H1 (cell line): ENCODE measurements around the gene ZFP36L1.

Experiments used
- CBX5 ChIP-seq: fragments of 300-800, 300-1000 bp; sonication (generic); IDR thresholded peaks from 2 replicates; pipeline ENCODE4 v1.7.1; 2016; ENCODE audit warnings: antibody characterized with exemption, low read length, low read depth
- CTCF ChIP-seq, 3 experiments: IDR thresholded peaks; 1 replicate in 2 of 3; 2 replicates in 1 of 3; pipeline versions ENCODE4 v1.5.1 to v1.6.1; 2011; ENCODE audit warnings: low read length in 3 of 3, mild to moderate bottlenecking in 3 of 3, inconsistent platforms in 2 of 3, low read depth in 1 of 3, moderate library complexity in 1 of 3; ENCODE audit not compliant: insufficient read depth in 1 of 3; ENCODE audit errors: control extremely low read depth in 1 of 3
- HDAC2 ChIP-seq, 2 experiments: fragments of 300-600 bp in 1 of 2; sonication (generic) in 1 of 2; IDR thresholded peaks; 2 replicates each; pipeline ENCODE4 v1.6.1; 2011 to 2012; ENCODE audit warnings: low read depth in 2 of 2, low read length in 2 of 2, mild to moderate bottlenecking in 2 of 2, moderate library complexity in 2 of 2, borderline replicate concordance in 1 of 2, inconsistent platforms in 1 of 2
- RFX5 ChIP-seq: IDR thresholded peaks from 2 replicates; pipeline ENCODE4 v1.6.1; 2011; ENCODE audit warnings: low read depth, low read length, improper control_type of control experiment, borderline replicate concordance

GRCh38 chr14:68760761-68761160, 32.1 kb downstream of the ZFP36L1 start:
- TF ChIP-seq CBX5, result no peak
- no peak for TF ChIP-seq HDAC2 (IDR thresholded peaks at IDR 0.05; ENCODE audit: borderline replicate concordance in 1 of 2, low read depth in 2 of 2, low read length in 2 of 2)
- TF ChIP-seq CTCF (IDR thresholded peaks at IDR 0.05; ENCODE audit: control extremely low read depth in 1 of 3, insufficient read depth in 1 of 3, low read depth in 1 of 3, low read length in 3 of 3), result no peak
- no peak for TF ChIP-seq RFX5
